Measurements from ENCODE around the gene RFPL3.

GRCh38 chr22:32410459-32410858 lies 52.8 kb downstream of the RFPL3 start:
- TF ChIP-seq CTCF (IDR thresholded peaks at IDR 0.05) (no peak), EZH2 (IDR thresholded peaks at IDR 0.05; ENCODE audit: borderline replicate concordance, insufficient read depth, low read depth, low read length, poor library complexity, severe bottlenecking) (no peak)
